ENCODE results near the gene CCDC195.

The CCDC195 gene

DNA sequence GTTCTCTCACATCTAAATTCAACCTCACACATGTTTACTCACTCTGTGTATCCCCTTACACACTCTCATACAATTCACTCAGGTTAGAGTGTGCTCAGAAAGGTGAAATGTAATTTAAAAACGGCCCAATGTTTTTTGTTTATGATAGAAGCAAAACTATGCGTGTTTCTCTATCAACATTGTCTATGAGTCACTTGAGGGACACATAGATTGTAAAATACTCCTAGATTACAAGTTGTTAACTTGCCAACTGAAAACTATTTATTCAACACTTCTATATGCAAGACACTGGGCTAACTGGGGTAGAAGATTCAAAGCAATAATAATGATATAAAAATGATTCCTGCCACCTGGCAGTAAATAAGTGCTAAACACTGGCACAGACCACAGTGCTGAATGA, 24.6 kb downstream of the CCDC195 start:
- peak; percentile 3 for DNase-seq (ENCODE audit: low read depth)
- TF ChIP-seq, protein P1, sequence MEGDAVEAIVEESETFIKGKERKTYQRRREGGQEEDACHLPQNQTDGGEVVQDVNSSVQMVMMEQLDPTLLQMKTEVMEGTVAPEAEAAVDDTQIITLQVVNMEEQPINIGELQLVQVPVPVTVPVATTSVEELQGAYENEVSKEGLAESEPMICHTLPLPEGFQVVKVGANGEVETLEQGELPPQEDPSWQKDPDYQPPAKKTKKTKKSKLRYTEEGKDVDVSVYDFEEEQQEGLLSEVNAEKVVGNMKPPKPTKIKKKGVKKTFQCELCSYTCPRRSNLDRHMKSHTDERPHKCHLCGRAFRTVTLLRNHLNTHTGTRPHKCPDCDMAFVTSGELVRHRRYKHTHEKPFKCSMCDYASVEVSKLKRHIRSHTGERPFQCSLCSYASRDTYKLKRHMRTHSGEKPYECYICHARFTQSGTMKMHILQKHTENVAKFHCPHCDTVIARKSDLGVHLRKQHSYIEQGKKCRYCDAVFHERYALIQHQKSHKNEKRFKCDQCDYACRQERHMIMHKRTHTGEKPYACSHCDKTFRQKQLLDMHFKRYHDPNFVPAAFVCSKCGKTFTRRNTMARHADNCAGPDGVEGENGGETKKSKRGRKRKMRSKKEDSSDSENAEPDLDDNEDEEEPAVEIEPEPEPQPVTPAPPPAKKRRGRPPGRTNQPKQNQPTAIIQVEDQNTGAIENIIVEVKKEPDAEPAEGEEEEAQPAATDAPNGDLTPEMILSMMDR (IDR thresholded peaks at IDR 0.05; ENCODE audit: low read length, missing control alignments): no peak

DNA sequence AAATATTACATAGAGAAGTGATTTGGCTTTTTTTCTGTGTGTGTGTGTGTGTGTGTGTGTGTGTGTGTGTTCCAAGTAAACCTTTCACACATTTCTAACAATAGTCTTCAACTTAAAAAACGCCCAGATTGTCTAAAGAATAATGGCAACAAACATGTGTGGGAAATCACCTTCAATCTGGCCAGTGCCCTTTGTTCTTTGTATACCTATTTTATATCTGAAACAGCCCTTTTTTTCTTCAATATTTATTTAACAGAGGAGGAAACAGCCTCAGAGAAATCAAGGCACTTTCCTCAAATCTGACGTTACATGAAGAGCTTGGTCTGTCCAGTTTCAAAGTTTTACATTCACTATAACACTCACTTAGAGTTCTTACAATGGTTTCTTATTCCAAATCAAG, 25.3 kb downstream of the CCDC195 start:
- no peak for DNase-seq (ENCODE audit: low read depth)
- TF ChIP-seq, protein P1 (IDR thresholded peaks at IDR 0.05; ENCODE audit: low read length, missing control alignments): no peak
- no peak overlapping the region for H3K4me3 ChIP-seq (replicated peaks; ENCODE audit: low read depth, low read length)

More for the DNA sequence above, 24.6 kb downstream of the CCDC195 start:
- H3K4me3 ChIP-seq (replicated peaks; ENCODE audit: low read depth, low read length): no peak overlapping the region

DNA sequence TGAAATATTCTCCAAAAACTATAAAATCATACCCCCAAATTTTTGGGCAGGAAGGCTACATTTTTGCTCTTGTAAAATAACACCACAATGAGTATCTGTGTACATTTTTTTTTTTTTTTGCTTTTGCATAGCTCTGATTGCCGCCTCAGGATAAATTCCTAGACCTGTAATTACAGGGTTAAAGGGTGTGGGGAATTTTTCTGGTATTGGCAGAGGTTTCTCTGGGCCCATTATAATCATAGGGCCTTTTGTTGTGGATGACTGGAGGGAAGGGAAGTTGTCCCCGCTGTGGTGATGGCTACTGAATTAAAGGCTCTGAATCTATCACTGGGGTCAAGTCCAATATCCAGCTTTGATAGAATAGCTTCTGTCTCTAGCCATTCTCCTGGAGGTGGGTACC, 26.6 kb downstream of the CCDC195 start:
- H3K4me3 ChIP-seq (replicated peaks; ENCODE audit: low read depth, low read length): no peak overlapping the region
- TF ChIP-seq, protein P1 (IDR thresholded peaks at IDR 0.05; ENCODE audit: low read length, missing control alignments): no peak
- no peak for DNase-seq (ENCODE audit: low read depth)

DNA sequence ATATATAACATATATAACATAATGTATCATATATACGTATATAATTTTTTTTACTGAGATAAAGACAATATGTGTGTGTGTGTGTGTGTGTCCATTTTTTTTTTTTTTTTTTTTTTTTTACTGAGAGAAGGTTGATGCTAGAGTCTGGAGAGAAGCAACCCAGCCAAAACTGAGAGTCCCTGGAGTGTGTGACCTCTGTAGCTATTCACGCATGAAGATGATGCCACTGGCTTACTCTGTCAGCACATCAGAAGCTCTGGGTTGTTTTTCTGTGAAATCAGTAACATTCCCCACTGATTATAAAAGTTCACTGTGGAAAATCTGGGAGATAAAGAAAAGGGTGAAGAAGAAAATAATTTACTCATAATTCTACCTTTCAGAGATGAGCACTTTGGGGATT, 27.2 kb downstream of the CCDC195 start:
- TF ChIP-seq, protein P1 (IDR thresholded peaks at IDR 0.05; ENCODE audit: low read length, missing control alignments): no peak
- no peak overlapping the region for H3K4me3 ChIP-seq (replicated peaks; ENCODE audit: low read depth, low read length)
- DNase-seq (ENCODE audit: low read depth): no peak

DNA sequence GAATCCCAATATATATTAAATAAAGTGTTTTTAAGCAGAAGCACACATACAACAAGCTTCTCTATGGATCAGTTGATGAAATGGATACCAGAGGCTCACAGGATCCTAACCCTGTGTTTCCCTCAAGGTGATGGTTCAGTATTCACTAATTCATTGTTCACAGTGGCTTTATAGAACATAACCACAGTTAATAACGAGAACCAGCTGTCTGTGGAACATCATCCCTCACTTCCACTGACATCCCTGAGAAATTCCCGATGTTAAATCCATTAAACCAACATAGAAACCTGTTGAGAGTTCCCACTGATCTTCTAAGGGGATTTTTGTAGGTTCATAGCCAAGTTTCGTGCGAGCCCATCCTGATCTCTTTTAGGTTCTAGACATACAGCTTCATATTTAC, 29.0 kb downstream of the CCDC195 start:
- no peak for DNase-seq (ENCODE audit: low read depth)
- TF ChIP-seq, protein P1 (IDR thresholded peaks at IDR 0.05; ENCODE audit: low read length, missing control alignments): no peak
- no peak overlapping the region for H3K4me3 ChIP-seq (replicated peaks; ENCODE audit: low read depth, low read length)

DNA sequence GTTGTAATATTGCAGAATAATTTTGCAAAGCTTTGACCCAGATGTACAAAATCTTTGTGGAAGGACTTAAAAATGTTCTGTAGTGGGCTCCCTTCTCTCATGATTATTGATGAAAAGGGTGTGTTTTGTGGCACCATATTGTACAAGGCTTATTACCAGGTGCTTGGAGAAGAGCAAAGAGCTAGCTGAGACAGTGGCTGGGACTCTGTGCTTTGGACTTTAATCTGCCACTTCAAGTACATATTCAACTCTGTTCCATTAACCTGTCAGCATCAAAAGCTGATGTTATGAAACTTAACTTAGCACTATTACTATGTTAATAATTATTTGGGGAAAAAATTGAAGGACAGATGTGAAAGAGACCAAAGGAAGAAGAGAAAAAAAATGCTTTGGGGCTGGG, 31.0 kb downstream of the CCDC195 start:
- DNase-seq (ENCODE audit: low read depth): no peak
- TF ChIP-seq, protein P1 (IDR thresholded peaks at IDR 0.05; ENCODE audit: low read length, missing control alignments): no peak
- no peak overlapping the region for H3K4me3 ChIP-seq (replicated peaks; ENCODE audit: low read depth, low read length)

DNA sequence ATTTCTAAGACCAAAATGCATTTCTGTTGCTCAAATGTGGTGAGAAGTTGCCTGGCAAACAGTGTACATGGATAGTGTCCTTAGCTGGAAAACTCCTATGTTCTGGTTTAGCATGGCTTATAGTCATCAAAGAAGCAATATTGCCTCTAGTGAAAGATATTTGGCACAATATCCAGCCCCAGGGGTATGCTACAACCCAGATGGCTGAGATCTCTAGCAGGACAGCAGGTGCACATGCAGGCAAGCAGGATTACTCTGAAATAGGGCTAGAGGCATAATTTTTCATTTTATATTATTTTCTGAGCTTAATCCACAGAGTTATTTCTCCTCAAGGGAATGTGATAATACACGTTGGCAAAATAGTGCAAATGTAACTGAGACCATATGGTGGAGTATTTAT, 34.0 kb downstream of the CCDC195 start:
- no peak overlapping the region for H3K4me3 ChIP-seq (replicated peaks; ENCODE audit: low read depth, low read length)
- TF ChIP-seq, protein P1 (IDR thresholded peaks at IDR 0.05; ENCODE audit: low read length, missing control alignments): no peak
- no peak for DNase-seq (ENCODE audit: low read depth)
